ENCODE results near the gene ZGLP1.

ZGLP1 gene

DNA sequence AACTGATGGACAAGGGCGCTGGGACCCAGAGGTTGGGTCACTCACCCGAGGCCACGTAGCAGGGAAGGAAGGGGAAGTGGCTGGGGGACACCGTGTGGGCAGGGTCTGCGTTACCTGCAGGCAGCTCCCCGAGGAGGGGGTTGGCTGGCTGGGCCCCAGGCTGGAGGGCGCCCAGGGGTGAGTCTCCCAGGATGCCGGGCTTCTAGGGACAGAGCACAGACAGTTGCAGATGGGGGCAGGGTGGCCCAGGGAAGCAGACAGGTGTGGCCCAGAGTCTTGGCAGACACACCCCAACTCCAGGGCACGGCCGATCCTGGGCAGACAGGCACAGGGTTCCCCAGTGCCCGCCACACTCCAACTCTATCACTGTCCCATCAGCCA lies 11.8 kb upstream of the ZGLP1 start:
- Mint-ChIP-seq H3K9me3 (no peaks in the 10 kb centered on the region), H3K36me3 (ENCODE audit: low read depth) (peaks cover 27% of the 10 kb centered on the region), H3K4me1 (peaks cover 1% of the 10 kb centered on the region), H3K4me3 (no peak overlapping the region), H3K27ac (no peak overlapping the region), H3K27me3 (ENCODE audit: low read depth, poor library complexity) (no peaks in the 10 kb centered on the region)
- no peak for DNase-seq
- TF ChIP-seq, protein P1, sequence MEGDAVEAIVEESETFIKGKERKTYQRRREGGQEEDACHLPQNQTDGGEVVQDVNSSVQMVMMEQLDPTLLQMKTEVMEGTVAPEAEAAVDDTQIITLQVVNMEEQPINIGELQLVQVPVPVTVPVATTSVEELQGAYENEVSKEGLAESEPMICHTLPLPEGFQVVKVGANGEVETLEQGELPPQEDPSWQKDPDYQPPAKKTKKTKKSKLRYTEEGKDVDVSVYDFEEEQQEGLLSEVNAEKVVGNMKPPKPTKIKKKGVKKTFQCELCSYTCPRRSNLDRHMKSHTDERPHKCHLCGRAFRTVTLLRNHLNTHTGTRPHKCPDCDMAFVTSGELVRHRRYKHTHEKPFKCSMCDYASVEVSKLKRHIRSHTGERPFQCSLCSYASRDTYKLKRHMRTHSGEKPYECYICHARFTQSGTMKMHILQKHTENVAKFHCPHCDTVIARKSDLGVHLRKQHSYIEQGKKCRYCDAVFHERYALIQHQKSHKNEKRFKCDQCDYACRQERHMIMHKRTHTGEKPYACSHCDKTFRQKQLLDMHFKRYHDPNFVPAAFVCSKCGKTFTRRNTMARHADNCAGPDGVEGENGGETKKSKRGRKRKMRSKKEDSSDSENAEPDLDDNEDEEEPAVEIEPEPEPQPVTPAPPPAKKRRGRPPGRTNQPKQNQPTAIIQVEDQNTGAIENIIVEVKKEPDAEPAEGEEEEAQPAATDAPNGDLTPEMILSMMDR (IDR thresholded peaks at IDR 0.05), result no peak

DNA sequence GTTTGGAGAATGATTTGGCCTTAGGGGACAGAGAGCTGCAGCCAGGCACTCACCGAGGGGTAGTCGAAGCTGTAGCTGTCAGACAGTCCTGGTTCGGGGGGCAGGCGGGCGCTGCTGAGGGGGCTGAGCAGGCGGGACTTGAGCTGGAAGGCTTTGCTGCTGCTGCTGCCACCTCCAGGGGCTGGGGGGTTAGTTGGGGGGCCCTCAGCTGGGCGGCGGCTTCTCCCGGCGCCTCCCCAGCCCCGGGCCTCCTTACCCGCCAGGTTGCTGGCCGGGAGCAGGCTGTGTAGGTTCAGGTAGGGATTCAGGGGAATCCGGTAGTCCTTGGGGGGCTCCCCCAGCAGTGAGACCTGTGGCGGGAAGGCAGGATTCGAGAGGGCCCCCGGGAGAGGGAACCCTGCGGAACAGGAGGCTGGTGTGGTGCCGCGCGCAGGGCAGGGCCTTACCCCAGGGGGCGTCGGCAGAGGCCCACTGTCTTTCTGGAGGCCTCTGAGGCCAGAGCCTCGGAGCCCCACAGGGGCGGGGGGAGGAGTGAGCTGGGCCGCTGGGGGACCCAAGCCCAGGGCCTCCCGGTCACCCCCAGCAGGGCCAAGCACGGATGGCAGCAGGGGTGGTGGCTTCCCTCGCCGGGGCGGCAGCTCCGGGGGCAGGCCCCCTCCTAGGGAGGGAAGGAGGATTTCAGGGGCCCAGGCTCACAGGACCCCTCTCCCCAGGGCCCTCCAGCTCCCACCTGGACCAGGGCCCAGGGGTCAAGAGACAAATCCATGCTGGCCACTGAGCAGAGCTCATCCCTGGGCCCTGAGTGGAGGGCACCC lies 11.2 kb upstream of the ZGLP1 start:
- no peak for DNase-seq
- no peak overlapping the region for H3K27ac Mint-ChIP-seq
- H3K9me3 Mint-ChIP-seq, result no peaks in the 10 kb centered on the region
- H3K4me1 Mint-ChIP-seq, result peaks cover 7% of the 10 kb centered on the region
- H3K27me3 Mint-ChIP-seq (ENCODE audit: low read depth, poor library complexity), result no peaks in the 10 kb centered on the region
- H3K36me3 Mint-ChIP-seq (ENCODE audit: low read depth), result peaks cover 25% of the 10 kb centered on the region
- TF ChIP-seq, protein P1 (IDR thresholded peaks at IDR 0.05), result no peak
- H3K4me3 Mint-ChIP-seq, result no peak overlapping the region

DNA sequence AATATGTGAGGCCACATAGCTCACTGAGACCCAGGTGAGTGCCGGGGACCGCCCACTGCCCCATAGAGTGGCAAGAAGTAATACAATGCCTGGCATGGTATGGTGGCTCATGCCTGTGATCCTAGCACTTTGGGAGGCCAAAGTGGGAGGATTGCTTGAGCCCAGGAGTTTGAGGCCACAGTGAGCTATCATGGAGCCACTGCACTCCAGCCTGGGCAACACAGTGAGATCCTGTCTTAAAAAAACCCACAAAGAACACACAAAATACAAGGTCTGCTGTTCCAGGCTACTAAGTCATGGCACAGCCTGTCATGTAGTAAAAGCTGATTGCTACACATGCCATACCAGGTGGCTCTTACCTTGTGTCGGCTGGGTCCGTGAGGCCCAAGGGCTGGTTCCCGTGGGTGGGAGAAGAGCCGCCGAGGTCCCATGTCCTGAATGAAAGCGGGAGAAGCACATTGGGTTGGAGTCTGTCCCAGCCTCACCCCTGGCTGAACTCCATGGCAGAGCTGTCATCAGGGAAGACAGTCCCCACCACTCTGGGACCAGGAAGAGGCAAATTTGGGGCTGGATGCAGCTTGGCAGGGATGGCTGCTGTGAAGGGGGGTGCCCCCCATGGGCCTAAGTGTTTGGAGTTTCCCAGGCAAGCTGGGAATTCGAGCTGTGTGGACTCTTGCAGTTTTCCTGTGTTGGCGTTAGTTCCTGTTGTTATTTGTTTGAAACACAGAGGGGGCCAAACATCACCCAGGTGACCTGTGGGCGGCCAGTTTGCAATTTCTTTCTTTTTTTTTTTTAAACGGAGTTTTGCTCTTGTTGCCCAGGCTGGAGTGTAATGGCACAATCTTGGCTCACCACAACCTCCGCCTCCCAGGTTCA lies 9.4 kb upstream of the ZGLP1 start:
- DNase-seq, result no peak
- Mint-ChIP-seq H3K4me3 (no peak overlapping the region), H3K36me3 (ENCODE audit: low read depth) (peaks cover 20% of the 10 kb centered on the region), H3K4me1 (peaks cover 23% of the 10 kb centered on the region), H3K27ac (no peak overlapping the region), H3K9me3 (no peaks in the 10 kb centered on the region), H3K27me3 (ENCODE audit: low read depth, poor library complexity) (no peaks in the 10 kb centered on the region)
- TF ChIP-seq, protein P1 (IDR thresholded peaks at IDR 0.05), result no peak

DNA sequence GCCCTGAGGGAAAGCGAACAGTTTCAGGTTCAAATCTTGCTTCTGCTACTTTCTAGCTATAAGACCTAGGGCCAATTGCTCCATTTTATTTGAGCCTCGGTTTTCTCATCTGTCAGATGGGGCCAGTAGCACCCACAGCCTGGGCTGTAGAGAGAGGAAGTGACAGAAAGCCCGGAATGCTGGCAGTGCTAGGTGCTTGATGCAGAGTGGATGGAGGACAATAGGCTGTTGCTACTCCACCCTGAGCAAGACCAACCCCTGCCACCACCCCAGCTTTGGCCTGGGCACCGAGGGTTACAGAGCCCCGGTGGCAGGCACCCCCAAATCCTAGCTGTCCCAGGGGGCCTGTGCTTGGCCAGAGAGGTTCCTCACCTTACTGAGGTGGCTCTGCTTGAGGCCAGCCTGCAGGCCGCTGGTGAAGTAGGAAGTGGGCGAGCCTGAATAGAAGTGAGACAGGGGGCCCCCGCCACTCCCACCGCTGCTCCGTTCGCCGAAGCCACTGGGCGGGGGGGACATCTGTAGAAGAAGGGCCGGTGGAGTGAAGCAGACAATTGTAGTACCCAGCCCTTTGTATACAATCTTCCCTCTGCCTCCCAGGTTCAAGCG lies 8.3 kb upstream of the ZGLP1 start:
- Mint-ChIP-seq H3K9me3 (no peaks in the 10 kb centered on the region), H3K27ac (peak overlapping the region; percentile 68), H3K36me3 (ENCODE audit: low read depth) (peaks cover 24% of the 10 kb centered on the region), H3K4me3 (no peak overlapping the region), H3K4me1 (peaks cover 23% of the 10 kb centered on the region), H3K27me3 (ENCODE audit: low read depth, poor library complexity) (no peaks in the 10 kb centered on the region)
- DNase-seq, result no peak
- TF ChIP-seq, protein P1 (IDR thresholded peaks at IDR 0.05), result no peak

DNA sequence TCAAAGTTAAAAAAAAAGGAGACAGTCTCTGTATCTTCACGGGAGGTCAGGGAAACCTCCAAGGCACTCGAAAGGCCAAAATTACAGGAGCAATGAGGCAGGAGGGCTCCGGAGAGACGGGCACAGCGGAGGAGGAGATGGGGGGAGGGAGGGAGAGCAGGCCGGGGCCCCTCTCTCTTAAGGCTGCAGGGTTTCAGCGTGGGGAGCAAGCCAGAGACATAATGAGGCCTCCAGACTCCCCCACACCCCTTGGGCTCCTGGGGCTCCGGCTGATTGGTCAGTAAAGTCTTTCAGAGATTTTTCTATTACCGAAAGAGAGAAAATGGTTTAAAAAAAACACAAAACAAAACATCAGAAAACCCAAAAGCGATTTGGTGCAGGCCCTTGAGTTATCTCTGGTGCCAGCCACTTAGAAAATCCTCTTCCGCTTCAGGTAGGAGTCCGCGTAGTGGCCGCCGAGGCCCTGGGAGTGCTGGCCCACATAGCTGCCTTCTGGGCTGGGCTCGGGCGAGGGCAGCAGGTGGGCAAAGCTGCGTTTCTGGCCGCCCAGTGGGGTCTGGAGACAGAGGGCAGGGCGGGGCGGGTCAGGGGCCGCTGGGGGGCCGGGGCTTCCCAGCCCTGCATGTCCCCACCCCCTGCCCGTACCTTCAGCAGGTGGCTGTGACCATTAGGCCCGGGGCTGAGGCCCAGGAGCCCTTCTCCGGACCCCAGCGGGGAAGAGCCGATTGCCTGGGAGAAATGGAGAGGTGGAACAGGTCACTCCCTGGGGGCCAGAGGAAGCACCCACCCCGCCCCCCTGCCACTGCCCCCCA lies 7.6 kb upstream of the ZGLP1 start:
- Mint-ChIP-seq H3K27ac (no peak overlapping the region), H3K4me1 (peaks cover 23% of the 10 kb centered on the region), H3K9me3 (no peaks in the 10 kb centered on the region), H3K27me3 (ENCODE audit: low read depth, poor library complexity) (no peaks in the 10 kb centered on the region), H3K36me3 (ENCODE audit: low read depth) (peaks cover 25% of the 10 kb centered on the region), H3K4me3 (no peak overlapping the region)
- TF ChIP-seq, protein P1 (IDR thresholded peaks at IDR 0.05), result no peak
- DNase-seq, result no peak

Data from nephron progenitor cell (in vitro differentiated cells).